ENCODE results near the gene PRKCZ. TPM values are rescaled to one million over a fixed set of nuclear protein-coding genes. Genes with fewer than 3 reads are reported as not detected.
A peak's percentile ranks its signal among the peaks of the same experiment; 100 is the strongest.

PRKCZ gene
- total RNA-seq, 2 experiments from 2014 or later, result 17.8 to 19.0 TPM

DNA sequence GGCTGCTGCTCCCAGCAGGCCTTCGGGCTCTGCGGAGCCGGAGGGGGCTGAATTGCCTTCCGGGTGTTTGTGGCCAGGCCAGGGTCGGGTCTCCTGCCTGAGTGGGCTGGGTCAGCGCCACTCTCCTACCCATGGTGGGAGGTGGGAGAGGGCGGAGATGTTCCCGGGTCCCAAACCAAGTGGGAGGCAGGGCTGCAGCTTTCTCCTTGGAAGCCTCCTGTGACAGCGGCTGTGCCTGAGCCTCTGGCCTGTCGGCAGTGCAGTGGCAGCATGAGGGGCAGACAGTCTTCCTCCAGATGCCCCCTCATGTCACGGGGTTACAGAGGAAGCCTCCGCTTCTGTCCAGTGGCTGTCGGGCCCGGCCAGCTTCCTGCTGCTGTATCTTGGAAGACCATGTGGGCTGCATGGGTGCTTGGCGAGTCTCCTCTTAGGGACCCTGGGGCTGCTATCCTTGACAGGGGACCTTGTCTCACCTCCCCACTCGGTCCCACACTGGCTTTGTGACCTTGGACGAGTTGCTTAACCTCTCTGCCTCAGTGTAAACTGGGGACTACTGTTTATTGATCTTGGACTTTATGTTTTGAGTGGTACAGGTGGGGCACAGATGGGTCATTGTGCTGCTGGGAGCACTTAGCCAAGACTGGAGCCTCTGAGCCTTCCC, 182.2 kb downstream of the PRKCZ start:
- Mint-ChIP-seq H3K27me3 (peaks cover 20% of the 10 kb centered on the region), H3K4me1 (ENCODE audit: low read depth) (peaks cover 61% of the 10 kb centered on the region), H3K4me3 (peak overlapping the region; percentile 99), H3K27ac (peak overlapping the region; percentile 100), H3K36me3 (ENCODE audit: low read depth) (peaks cover 76% of the 10 kb centered on the region), H3K9me3 (no peaks in the 10 kb centered on the region)
- ATAC-seq (ENCODE audit: poor library complexity), result no peak
- H3K4me1 ChIP-seq (ENCODE audit: insufficient read depth, low read length), result peaks cover 83% of the 10 kb centered on the region
- H3K4me3 ChIP-seq (ENCODE audit: low read length), result peak overlapping the region; percentile 95
- TF ChIP-seq, protein P1, sequence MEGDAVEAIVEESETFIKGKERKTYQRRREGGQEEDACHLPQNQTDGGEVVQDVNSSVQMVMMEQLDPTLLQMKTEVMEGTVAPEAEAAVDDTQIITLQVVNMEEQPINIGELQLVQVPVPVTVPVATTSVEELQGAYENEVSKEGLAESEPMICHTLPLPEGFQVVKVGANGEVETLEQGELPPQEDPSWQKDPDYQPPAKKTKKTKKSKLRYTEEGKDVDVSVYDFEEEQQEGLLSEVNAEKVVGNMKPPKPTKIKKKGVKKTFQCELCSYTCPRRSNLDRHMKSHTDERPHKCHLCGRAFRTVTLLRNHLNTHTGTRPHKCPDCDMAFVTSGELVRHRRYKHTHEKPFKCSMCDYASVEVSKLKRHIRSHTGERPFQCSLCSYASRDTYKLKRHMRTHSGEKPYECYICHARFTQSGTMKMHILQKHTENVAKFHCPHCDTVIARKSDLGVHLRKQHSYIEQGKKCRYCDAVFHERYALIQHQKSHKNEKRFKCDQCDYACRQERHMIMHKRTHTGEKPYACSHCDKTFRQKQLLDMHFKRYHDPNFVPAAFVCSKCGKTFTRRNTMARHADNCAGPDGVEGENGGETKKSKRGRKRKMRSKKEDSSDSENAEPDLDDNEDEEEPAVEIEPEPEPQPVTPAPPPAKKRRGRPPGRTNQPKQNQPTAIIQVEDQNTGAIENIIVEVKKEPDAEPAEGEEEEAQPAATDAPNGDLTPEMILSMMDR (IDR thresholded peaks at IDR 0.05), result no peak
- H3K36me3 ChIP-seq (ENCODE audit: insufficient read depth, low read length), result peaks cover 5% of the 10 kb centered on the region
- POLR2A ChIA-PET, result interaction anchor here (1.0 to 9.7 kb wide), 18 partner anchors 8 to 353 kb away, joined by 3 to 197 read pairs (median 5); partner anchors contain the start of genes FAAP20, MORN1 and RER1
- intact Hi-C loops (cut with DNase I, micrococcal nuclease), result loop anchor here (2.0 to 5.0 kb wide), 4 partner anchors 22 to 80 kb away; no protein-coding TSS in a partner anchor
- H3K27ac ChIP-seq (ENCODE audit: low read depth in 1 of 2, low read length in 2 of 2), result peak overlapping the region; percentile 80 to 92
- no peaks in the 10 kb centered on the region for H3K9me3 ChIP-seq (ENCODE audit: control insufficient read depth in 1 of 2, insufficient read depth in 1 of 2, low read length in 2 of 2)
- DNase-seq, result peak in 2 of 14 experiments; percentile 27 to 30
- H3K27me3 ChIP-seq (ENCODE audit: control insufficient read depth in 1 of 2, insufficient read depth in 2 of 2, low read length in 2 of 2), result no peaks in the 10 kb centered on the region
- CTCF ChIA-PET, result interaction anchor here (0.7 to 6.3 kb wide), 6 partner anchors 11 to 149 kb away, joined by 3 to 25 read pairs (median 3); partner anchors contain the start of gene FAAP20

DNA sequence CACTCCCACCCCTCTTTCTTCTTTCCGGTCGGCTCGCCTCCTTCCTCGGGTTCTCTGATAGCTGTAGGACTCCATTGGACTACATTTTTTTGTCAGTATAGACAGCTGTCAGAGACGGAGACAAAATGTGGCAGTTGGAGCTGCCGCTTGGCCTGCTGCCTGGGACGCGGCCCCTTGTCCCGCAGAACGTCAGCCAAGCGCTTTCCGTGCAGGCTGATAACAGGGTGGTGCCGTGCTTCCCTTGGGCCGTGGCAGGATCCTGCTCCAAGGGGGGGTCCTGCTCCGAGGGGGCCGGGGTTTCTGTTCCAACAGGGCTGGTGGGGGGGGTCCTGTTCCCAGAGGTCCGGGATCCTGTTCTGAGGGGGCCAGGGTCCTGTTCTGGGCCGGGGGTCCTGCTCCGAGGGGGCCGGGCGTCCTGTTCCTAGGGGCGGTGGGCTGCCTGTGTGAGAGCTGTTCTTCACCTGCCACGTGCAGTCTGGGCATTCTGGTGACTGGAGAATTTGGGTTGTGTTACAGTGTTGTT, 182.8 kb downstream of the PRKCZ start:
- Histone ChIP-seq H3K27ac (ENCODE audit: low read depth in 1 of 2, low read length in 2 of 2) (peak overlapping the region; percentile 80 to 92), H3K9me3 (ENCODE audit: control insufficient read depth in 1 of 2, insufficient read depth in 1 of 2, low read length in 2 of 2) (no peaks in the 10 kb centered on the region), H3K4me3 (ENCODE audit: low read length) (peak overlapping the region; percentile 95), H3K4me1 (ENCODE audit: insufficient read depth, low read length) (peaks cover 88% of the 10 kb centered on the region), H3K36me3 (ENCODE audit: insufficient read depth, low read length) (peaks cover 7% of the 10 kb centered on the region), H3K27me3 (ENCODE audit: control insufficient read depth in 1 of 2, insufficient read depth in 2 of 2, low read length in 2 of 2) (no peaks in the 10 kb centered on the region)
- Mint-ChIP-seq H3K4me3 (peak overlapping the region; percentile 99), H3K27me3 (peaks cover 20% of the 10 kb centered on the region), H3K9me3 (no peaks in the 10 kb centered on the region), H3K27ac (peak overlapping the region; percentile 100), H3K4me1 (ENCODE audit: low read depth) (peaks cover 66% of the 10 kb centered on the region), H3K36me3 (ENCODE audit: low read depth) (peaks cover 80% of the 10 kb centered on the region)
- no peak for ATAC-seq (ENCODE audit: poor library complexity)
- TF ChIP-seq, protein P1 (IDR thresholded peaks at IDR 0.05), result no peak
- peak in 4 of 14 experiments; percentile 11 to 50 (median 35) for DNase-seq
- intact Hi-C loops (cut with DNase I, micrococcal nuclease), result loop anchor here (2.0 to 5.0 kb wide), 4 partner anchors 22 to 79 kb away; no protein-coding TSS in a partner anchor
- ChIA-PET POLR2A (interaction anchor here (0.6 to 9.7 kb wide), 14 partner anchors 13 to 159 kb away, joined by 3 to 197 read pairs (median 6); partner anchors contain the start of gene FAAP20), CTCF (interaction anchor here (0.6 to 6.3 kb wide), 4 partner anchors 10 to 68 kb away, joined by 3 to 25 read pairs (median 3); partner anchors contain the start of gene FAAP20)

GRCh38 chr1:2233468-2233867, 183.3 kb downstream of the PRKCZ start:
- CTCF ChIA-PET, result interaction anchor here (0.6 to 6.3 kb wide), 4 partner anchors 10 to 68 kb away, joined by 3 to 25 read pairs (median 3); partner anchors contain the start of gene FAAP20
- peaks cover 80% of the 10 kb centered on the region for H3K36me3 Mint-ChIP-seq (ENCODE audit: low read depth)
- H3K27ac Mint-ChIP-seq, result peak overlapping the region; percentile 100
- peak overlapping the region; percentile 95 for H3K4me3 ChIP-seq (ENCODE audit: low read length)
- intact Hi-C loops (cut with DNase I, micrococcal nuclease), result loop anchor here (2.0 to 5.0 kb wide), 4 partner anchors 21 to 79 kb away; no protein-coding TSS in a partner anchor
- no peaks in the 10 kb centered on the region for H3K9me3 Mint-ChIP-seq
- peaks cover 93% of the 10 kb centered on the region for H3K4me1 ChIP-seq (ENCODE audit: insufficient read depth, low read length)
- H3K36me3 ChIP-seq (ENCODE audit: insufficient read depth, low read length), result peaks cover 7% of the 10 kb centered on the region
- H3K4me1 Mint-ChIP-seq (ENCODE audit: low read depth), result peaks cover 66% of the 10 kb centered on the region
- H3K27me3 Mint-ChIP-seq, result peaks cover 20% of the 10 kb centered on the region
- DNase-seq, result peak in 3 of 14 experiments; percentile 9 to 16 (median 13)
- no peak for ATAC-seq (ENCODE audit: poor library complexity)
- peak overlapping the region; percentile 80 to 92 for H3K27ac ChIP-seq (ENCODE audit: low read depth in 1 of 2, low read length in 2 of 2)
- H3K4me3 Mint-ChIP-seq, result peak overlapping the region; percentile 99
- no peaks in the 10 kb centered on the region for H3K9me3 ChIP-seq (ENCODE audit: control insufficient read depth in 1 of 2, insufficient read depth in 1 of 2, low read length in 2 of 2)
- POLR2A ChIA-PET, result interaction anchor here (0.6 to 9.7 kb wide), 16 partner anchors 11 to 313 kb away, joined by 3 to 197 read pairs (median 6); partner anchors contain the start of gene FAAP20
- H3K27me3 ChIP-seq (ENCODE audit: control insufficient read depth in 1 of 2, insufficient read depth in 2 of 2, low read length in 2 of 2), result no peaks in the 10 kb centered on the region
- TF ChIP-seq, protein P1 (IDR thresholded peaks at IDR 0.05), result no peak
